ENCODE data around the gene IFI27L1. TPM values are rescaled to one million over a fixed set of nuclear protein-coding genes. Genes with fewer than 3 reads are reported as not detected.

IFI27L1 gene
- total RNA-seq, 1 experiment from 2014 or later = 26.0 TPM

- H3K27me3 ChIP-seq (ENCODE audit: insufficient read depth, low read length) = no peaks in the 10 kb centered on the region
- ChIA-PET RAD21 (ENCODE audit: low non-redundant PET in 1 of 2, low total read pairs in 2 of 2, uncharacterized antibody in 2 of 2, unreplicated experiment in 2 of 2) (no interaction called here), CTCF (interaction anchor here (1.0 kb wide), 1 partner anchor 172 kb away, joined by 3 read pairs; no protein-coding TSS in a partner anchor), POLR2A (no interaction called here)
- no TSS peak for BruUV-seq (replicated peaks)
- DNase-seq (ENCODE audit: low read depth, low spot score) (no peak), ATAC-seq (no peak)
- TF ChIP-seq FOSL1 (IDR thresholded peaks at IDR 0.05; ENCODE audit: low read depth) (no peak), SRF (IDR thresholded peaks at IDR 0.05; ENCODE audit: low read depth) (no peak), SP1 (IDR thresholded peaks at IDR 0.05; ENCODE audit: low read depth) (no peak), CEBPB (IDR thresholded peaks at IDR 0.05; ENCODE audit: low read depth) (no peak), POLR2AphosphoS5 (IDR thresholded peaks at IDR 0.05; ENCODE audit: low read depth, low read length) (no peak), ZBTB33 (IDR thresholded peaks at IDR 0.05; ENCODE audit: extremely low read depth, insufficient replicate concordance, low read length) (no peak), CTCF (IDR thresholded peaks at IDR 0.05 in 2 of 3, conservative IDR thresholded peaks at IDR 0.05 in 1 of 3; ENCODE audit: borderline replicate concordance in 1 of 3, insufficient read depth in 1 of 3, low read depth in 2 of 3, low read length in 2 of 3) (no peak)
- H3K79me2 ChIP-seq (ENCODE audit: insufficient read depth, low read length) = no peaks in the 10 kb centered on the region
- no peaks in the 10 kb centered on the region for H4K20me1 ChIP-seq (ENCODE audit: insufficient read depth)
- no peak overlapping the region for H3K4me2 ChIP-seq (ENCODE audit: low read length)
- H3K9me2 ChIP-seq (ENCODE audit: insufficient read depth) = no peaks in the 10 kb centered on the region
- no peaks in the 10 kb centered on the region for H3K36me3 ChIP-seq (ENCODE audit: control insufficient read depth in 1 of 2, insufficient read depth in 2 of 2, low read length in 2 of 2)
- H2AFZ ChIP-seq (ENCODE audit: low read depth, low read length, poor library complexity, severe bottlenecking) = no peak overlapping the region
- no peaks in the 10 kb centered on the region for H3K9me3 ChIP-seq (ENCODE audit: control insufficient read depth in 1 of 2, insufficient read depth in 1 of 2, low read depth in 1 of 2, low read length in 2 of 2)
- H3K4me3 ChIP-seq (replicated peaks in 1 of 2; ENCODE audit: low read depth in 1 of 2, low read length in 2 of 2) = no peak overlapping the region
- no peak overlapping the region for H3K9ac ChIP-seq (ENCODE audit: low read length)
- peaks cover 0 to 18% of the 10 kb centered on the region in 2 experiments; a peak in 1 of 4 replicates for H3K4me1 ChIP-seq (ENCODE audit: control insufficient read depth in 1 of 2, insufficient read depth in 2 of 2, low read length in 2 of 2)
- intact Hi-C loops (cut with micrococcal nuclease) = no loop called here
- no peak overlapping the region for H3K27ac ChIP-seq (ENCODE audit: low read depth, low read length)
These were observed 30.4 kb downstream of the IFI27L1 start for GRCh38 chr14:94111276-94112095.

All from HCT116 (cell line).